D721Med (cell line): ENCODE measurements around the gene HLX.

Source experiments
- DNase-seq: peaks from one replicate; pipeline ENCODE4 v3.0.0; 2011; ENCODE audit warnings: low spot score; ENCODE audit not compliant: insufficient read length
- FAIRE-seq: peaks from 2 replicates; lab custom pipeline; 2011; peaks lifted over from hg19 to GRCh38; lab: Jason Lieb, UNC
- TF ChIP-seq, protein P1 (sequence below): IDR thresholded peaks from 2 replicates; pipeline ENCODE4 v1.5.1; 2012; ENCODE audit warnings: mild to moderate bottlenecking, control low read depth; ENCODE audit not compliant: insufficient read depth; ENCODE audit errors: missing control alignments

Gene HLX

DNA sequence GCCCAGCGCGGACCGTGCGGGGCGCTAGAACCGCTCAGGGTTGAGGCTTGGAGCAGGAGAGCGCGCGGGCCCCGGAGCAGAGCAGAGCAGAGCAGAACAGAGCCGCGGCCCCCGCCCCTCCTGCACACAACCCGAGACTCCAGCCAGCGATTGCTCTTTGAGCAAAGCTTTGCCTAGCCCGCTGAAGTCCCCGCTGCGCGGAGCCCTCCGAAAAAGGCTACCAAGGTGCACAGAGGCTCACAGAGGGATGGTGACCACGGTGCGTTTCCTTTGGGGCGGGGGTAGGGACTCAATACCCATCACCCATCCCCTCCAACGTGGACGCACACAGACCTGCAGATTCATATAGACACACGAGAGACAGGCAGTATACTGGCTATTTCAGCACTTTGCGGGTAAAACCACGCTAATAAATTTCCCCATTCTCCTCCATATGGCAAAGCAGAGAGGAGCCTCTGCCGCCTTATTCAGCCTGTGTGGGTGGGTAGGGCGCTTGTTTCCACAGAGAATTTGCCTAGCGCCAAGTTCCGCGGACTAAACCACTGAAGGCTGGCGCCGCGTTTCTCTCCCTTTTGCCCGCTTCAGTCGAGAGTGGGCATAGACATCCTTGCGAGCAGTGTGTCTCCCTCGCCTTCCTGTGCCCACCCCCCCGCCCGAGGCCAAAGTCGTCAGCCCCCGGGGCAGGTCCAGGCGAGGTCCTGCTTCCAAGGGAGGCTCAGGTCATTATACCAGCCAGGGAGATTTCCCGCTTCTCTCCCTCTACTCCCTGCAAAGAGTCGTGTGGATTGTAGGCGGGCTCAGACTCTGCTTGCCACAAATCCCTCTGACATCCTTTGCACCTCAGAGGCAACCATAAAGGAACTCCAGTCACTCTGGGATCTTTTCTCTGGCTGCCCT lies 8.5 kb downstream of the HLX start:
- TF ChIP-seq, protein P1, sequence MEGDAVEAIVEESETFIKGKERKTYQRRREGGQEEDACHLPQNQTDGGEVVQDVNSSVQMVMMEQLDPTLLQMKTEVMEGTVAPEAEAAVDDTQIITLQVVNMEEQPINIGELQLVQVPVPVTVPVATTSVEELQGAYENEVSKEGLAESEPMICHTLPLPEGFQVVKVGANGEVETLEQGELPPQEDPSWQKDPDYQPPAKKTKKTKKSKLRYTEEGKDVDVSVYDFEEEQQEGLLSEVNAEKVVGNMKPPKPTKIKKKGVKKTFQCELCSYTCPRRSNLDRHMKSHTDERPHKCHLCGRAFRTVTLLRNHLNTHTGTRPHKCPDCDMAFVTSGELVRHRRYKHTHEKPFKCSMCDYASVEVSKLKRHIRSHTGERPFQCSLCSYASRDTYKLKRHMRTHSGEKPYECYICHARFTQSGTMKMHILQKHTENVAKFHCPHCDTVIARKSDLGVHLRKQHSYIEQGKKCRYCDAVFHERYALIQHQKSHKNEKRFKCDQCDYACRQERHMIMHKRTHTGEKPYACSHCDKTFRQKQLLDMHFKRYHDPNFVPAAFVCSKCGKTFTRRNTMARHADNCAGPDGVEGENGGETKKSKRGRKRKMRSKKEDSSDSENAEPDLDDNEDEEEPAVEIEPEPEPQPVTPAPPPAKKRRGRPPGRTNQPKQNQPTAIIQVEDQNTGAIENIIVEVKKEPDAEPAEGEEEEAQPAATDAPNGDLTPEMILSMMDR = no peak
- FAIRE-seq (no peak), DNase-seq (no peak)

DNA sequence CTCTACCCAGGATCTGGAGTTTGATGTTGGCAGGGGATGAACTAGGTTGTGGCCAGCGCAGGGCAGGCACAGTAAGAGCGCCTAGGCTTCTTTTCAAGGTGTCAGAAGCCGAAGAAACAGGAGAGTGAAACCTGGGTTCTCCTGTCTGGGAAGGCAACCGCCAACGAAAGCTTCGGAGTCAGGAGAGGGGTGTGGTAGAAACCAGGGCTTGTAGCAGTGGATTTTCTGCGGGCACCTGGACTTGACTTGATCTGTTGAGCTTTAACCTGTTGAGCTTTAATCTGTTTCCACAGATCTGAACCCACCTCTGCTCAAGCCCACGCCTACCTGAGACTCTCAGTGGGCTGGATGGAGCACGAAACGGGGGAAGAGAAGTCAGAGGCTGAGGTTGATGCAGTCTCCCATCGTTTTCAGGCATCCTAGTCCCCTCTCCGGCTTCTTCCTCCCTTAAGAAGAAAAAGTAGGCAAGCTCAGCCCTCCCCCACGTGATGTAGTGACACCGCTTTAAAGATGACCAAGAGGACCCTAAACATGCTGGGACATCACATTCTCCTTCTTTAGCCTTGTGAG lies 9.3 kb downstream of the HLX start:
- FAIRE-seq (no peak), DNase-seq (no peak)
- TF ChIP-seq, protein P1 = no peak

DNA sequence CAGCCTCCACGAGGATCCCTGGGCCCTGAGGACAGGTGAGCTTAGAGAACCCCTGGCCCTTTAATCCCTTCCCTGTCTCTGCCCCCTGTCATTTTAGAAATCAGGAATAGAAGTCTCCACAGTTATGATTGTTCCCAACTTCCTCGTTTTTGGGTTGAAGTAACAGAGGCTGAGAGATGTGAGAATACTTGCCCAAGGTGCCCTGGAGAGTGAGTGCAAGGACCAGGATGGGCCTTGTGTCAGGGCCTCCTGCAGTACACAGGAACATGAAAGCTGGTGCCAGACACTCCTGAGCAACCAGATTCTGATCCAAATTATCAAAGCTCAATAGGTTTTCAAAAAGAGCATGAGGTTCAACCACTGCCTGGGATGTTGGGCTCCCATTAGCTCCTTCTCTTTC lies 10.1 kb downstream of the HLX start:
- TF ChIP-seq, protein P1 = no peak
- DNase-seq = no peak
- FAIRE-seq = peak; percentile 70

DNA sequence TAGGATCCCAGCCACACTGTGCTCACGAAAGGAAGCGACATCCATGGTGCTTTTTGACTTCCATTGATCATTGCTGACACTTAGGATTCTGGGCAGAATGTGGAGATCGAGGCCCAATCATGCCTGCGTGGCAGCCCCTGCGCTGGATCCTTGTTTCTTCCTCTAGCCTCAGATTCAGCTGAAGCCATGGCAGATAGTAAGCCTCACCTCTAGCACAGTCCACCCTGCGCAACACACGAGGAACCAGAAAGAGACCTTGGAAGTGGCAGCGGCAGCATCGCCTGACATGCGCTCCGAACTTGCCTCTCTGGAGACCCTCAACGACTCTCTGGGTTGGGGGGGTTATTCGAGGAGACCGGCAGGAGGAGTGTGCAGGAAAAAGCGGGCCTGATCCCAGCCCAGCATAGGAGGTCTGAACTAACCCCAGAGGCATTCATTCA lies 10.6 kb downstream of the HLX start:
- TF ChIP-seq, protein P1 = no peak
- no peak for FAIRE-seq
- DNase-seq = no peak

DNA sequence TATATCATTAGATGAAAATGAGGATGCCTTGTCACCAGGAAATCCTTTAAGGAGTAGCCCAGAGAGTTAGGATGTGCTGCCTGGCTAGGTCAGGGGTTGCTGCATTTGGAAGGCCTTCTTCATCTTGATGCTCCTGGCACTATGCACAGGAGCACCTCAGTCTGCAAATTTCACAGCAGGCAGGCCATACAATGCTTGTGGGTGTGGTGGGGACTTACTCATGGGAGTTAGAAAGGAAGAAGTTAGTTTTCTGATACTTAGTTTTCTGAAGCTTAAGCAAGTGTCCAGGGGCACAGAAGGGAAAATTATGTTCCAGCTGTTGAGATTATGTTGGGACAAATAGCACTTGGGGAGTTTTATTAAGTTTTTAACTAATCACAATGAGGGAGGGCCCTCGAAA lies 11.4 kb downstream of the HLX start:
- FAIRE-seq (no peak), DNase-seq (no peak)
- TF ChIP-seq, protein P1 = no peak

DNA sequence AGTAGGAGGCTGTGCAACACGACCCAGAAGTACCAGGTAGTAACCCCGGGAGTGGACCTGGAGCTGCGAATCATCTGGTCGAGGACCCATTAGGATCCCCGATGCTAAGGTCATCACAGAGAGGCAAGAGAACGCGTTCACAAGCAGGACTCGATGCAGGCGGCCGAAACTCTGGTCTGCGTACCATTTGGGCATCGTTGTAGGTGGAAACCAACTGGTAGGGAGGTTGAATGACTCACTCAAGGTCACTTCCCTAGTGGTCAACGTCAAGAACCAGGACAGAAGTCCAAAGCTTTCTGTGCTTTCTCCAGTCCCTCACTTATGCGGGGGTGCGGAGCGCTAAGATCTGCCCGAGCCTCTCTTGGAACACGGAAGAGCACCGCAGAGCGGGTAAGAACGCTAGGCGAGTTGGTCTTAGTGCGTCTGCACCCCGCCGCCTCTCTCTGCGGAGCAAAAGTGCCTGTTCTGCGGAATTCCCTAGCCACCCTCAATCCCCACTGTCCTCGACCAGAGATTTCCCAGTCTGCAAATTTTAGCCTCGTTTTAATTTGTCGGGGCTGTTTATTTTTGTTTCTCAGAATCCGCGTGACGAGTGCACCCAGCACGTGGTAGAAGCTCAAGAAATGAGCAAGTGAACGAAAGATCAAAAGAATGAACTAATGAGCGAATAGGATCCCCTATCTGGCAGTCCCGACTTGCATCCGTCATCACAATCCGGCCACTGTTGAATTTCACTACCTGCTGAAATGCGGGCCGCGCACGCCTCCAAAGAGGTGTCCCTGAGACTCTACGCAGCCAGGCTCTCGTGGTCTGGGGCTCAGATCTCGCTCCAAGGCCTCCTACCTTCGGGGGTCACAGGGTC lies 12.2 kb downstream of the HLX start:
- DNase-seq (no peak), FAIRE-seq (no peak)

More for the DNA sequence above, 12.2 kb downstream of the HLX start:
- TF ChIP-seq, protein P1 = no peak
